Activated CD8-positive, alpha-beta memory T cell treated with anti-CD3 and anti-CD28 coated beads, Interleukin-2, amount 50 U/mL, for 1 hour (primary cell): ENCODE data around the gene SLC16A2.
"Not testable (repeated sequence)": the region's sequence is repeated elsewhere in the genome, so short reads cannot be mapped to it uniquely, and the experiment has no call there.

Source experiments
- DNase-seq: peaks from one replicate; pipeline ENCODE4 v3.0.0-alpha.2; 2020; ENCODE audit errors: extremely low read depth

Gene SLC16A2

DNA sequence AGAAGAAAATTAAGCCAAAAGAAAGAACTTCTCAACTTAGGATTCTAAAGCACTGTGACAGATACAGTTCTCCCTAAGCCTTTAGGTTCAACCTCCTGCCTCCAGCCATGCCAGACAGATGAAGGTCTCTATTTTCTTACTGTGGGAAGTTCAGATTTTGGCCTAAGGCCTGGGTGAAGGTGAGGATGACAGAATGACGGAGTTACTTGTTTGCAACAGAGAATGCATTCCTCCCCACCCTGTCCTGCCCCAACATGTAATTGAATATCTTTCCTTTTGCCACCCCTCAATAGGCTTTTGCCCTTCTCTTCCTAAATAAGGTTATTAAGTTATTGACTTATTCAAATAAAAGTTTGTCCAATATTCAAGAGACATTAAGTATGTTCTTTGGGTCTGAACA lies 25.6 kb downstream of the SLC16A2 start:
- no peak for DNase-seq

DNA sequence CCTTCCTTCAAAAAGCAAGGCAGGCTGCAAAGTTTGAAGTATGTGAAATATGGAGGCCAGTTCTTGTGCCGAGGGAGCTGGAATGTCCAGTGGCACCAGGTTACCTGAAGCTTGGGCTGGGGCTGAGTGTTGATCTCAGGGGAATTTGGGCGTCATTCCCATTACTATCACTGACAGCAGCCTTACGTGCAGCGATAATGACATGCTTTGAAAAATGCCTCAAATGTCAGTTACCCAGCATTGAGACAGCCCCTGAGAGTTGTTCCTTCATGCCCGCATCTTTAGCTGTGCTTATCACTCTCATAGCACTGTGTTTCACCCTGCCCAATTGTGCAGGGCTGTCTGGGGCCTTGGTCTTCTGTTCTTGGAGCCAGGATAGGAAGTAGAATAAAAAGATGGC lies 27.4 kb downstream of the SLC16A2 start:
- no peak for DNase-seq

DNA sequence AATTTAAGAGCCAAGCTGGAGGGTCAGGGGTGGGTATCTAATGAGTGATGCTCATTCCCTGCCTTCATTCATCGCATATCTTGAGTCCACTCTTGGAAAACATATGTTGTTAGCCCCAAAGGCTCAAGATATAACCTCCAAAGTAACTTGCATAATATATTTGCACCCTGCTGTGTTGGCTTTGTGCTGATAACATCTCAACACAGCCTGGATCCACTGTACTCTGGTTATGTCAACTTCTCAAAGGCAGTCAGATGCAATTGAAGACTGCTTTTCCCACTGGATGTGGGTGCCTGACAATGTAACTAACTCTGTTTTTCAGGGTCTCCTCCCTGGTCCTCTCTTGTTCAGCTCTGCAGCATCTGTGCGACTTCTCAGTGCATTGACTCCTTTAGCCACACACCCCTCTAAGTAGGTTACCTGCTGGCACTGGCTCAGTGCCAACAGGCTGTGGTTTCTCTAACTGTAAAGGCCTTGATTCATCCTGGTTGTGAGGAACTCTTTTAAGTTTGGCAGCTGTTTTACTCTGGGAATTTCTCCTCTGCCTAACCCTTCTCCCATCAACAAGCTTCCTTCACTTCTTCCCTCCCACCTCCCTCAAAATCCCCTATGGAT lies 28.1 kb downstream of the SLC16A2 start:
- DNase-seq, result no peak

DNA sequence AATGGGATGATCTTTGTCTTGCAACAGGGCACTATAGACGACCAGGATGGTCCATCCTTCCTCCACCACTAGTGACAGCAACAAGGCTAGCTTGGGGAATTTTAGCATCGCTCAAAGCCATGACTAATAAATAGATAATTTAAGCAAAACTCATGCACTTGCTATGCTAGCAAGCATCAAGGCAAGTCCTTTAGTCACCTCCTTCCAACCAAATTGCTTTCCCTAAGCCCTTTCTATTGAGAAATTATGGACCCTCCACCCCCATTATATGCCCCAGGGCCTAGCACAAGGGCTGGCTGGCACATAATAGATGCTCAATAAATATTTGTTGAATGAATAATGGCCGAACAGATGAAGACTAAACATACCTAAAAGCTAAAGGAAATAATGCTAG lies 28.6 kb downstream of the SLC16A2 start:
- no peak for DNase-seq

DNA sequence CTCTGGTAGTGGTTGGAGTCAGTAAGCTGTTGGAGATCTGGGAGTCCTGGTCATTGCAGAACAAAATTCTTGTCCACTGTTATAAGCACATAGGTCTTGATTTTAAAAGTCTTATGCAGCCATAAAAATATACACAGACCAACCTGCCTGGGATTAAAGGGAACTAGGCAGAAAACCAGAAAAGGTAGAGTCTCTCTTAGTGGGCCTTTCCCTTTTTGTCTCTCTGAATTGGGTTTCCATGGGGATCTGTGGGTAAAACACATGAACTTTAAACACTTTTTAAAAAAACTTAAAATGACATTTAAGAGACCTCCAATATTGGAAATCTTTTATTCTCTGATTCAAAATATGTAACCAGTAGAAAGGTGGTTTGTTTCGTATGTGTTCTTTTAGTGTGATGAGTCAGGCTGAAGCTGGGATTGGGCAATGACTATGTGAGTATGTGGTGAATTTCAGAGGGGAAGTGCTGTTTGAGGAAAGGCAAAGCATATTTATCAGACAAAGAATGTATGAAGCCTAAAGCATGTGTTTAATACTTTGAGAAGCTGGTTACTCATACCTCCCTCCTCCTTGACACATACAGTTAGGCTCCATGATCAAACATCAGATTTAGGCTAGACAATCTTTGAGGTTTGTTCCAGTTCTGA lies 29.6 kb downstream of the SLC16A2 start:
- DNase-seq, result no peak

DNA sequence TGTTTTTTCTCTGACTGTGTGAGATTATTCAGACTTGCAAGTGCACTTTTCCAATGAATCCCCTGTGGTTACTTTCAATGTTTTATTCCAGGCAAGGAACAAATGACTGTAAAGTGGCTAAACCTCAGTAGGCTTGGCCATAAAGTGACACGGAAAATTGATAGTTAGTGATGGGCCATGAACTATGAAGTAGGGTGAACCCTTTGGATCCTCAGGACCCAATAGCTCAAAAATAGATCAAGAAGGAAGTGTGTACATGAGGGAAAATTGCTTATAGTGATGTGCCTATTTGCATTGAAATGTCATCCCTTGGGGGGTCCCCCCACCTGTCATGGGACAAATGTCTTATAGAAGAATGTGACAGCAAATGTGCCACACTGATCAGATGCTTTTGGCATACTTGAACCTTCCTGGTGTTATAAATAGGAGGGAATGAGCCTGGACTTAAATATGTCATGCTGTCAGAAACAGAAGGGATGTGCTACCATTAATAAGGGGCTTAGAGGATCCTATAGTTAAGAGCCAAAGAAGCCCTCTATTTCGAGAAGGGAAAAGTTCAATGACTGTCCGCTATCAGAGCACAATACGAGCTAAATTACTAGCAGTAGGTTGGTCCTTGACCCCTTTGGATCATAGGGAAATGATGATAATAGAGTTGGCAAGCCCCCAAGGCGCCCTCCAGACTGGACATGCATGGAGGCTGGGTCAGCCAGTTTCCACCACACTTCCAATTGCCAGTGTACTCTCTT lies 30.3 kb downstream of the SLC16A2 start:
- DNase-seq, result no peak

DNA sequence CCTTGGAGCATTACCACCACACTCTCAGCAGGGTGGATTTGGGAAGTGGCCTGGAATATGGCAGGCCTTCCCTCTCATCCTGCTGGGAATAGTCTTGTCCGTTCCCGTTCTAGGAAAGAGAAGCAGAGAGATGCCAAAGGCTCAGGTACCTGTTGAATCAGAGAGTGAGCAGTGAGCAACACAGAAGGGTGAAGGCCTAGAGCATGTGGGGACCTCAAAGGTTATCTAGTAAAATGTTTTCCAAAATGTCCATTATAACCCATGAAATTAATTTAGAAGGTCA lies 30.8 kb downstream of the SLC16A2 start:
- no peak for DNase-seq

DNA sequence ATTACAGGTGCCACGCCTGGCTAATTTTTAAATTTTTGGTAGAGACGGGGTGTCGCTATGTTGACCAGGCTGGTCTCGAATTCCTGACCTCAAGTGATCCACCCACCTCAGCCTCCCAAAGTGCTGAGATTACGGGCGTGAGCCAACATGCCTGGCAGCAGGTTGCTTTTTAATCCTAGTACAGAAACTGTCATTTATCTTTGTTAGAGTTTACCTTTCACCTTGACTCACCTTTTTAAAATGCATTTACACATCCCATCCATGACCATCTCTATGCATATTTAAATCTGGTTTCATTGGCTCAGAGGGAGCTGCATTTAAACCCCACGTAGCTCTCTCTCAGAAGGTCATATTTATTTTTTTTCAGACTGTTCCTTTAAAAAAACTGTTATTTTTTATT lies 31.9 kb downstream of the SLC16A2 start:
- no peak for DNase-seq

DNA sequence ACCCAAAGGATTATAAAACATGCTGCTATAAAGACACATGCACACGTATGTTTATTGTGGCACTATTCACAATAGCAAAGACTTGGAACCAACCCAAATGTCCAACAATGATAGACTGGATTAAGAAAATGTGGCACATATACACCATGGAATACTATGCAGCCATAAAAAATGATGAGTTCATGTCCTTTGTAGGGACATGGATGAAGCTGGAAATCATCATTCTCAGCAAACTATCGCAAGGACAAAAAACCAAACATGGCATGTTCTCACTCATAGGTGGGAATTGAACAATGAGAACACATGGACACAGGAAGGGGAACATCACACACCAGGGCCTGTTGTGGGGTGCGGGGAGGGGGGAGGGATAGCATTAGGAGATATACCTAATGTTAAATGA lies 32.9 kb downstream of the SLC16A2 start:
- DNase-seq, result not testable (repeated sequence)

DNA sequence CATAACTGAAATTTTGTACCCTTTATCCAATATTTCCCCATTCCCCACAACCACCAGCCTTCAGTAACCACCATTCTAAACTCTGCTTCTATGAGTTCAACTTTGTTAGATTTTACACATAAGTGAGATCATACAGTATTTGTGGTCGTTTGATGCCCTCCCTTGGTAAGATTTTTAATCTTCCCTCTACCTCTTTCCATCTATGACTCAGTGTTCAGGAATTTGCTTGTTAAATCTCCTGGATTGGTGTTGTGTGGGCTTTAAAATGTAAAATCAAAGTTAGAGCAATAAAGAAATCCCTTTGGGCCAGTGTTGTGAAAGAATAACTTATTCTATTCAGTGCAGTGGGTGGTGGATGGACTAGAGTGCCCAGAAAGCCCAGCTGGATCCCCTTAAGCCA lies 37.4 kb downstream of the SLC16A2 start:
- DNase-seq, result no peak

DNA sequence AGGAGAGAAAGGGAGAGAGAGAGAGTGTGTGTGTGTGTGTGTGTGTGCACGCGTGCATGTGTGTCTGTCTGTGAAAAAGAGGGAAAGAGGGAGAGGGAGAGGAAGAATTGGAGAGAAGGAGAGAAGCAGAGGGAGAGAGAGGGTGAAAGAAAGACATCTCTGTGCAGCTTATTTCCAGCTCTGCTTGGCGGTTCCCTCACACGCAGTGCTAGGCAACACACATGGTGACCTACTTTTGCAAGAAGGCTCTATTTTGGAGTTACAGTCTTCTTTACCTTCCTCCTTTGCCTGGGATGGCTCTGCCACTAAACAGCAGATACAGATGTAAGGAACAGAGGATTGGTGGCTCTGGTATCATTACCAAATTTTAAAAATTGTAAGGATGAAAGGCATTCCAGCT lies 40.1 kb downstream of the SLC16A2 start:
- DNase-seq, result no peak

DNA sequence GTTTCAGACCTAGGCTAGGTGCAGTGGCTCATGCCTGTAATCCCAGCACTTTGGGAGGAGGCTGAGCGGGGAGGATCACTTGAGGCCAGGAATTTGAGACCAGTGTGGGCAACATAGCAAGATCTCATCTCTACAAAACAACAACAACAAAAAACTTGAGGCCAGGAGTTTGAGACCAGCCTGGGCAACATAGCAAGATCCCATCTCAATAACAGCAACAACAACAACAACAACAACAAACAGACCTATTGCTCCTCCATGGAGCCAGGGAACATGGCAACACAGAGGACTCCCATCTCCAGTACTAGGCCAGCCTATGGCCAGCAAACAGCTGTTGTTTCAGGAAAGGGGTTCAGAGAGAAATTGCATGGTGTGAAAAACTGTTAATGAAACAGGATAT lies 43.4 kb downstream of the SLC16A2 start:
- DNase-seq, result no peak

DNA sequence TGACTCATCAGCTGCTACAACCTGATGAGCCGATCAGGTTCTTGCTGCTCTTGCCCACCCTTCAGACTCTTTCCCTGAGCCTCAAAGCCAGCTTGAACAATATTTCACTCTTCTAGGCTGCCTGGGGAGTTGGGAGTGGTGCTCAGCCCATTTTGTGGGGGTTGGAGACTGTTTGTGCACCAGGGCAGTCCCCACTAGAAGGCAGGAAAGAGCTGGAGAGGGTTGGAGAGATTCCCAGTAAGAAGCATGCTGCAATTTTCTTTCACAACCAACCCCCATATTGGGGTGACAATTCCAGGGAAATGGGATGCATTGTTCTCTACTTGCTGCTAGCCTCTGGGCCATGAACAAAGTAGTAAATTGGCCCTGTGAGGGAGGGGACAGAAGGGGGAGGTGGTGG lies 44.1 kb downstream of the SLC16A2 start:
- no peak for DNase-seq

DNA sequence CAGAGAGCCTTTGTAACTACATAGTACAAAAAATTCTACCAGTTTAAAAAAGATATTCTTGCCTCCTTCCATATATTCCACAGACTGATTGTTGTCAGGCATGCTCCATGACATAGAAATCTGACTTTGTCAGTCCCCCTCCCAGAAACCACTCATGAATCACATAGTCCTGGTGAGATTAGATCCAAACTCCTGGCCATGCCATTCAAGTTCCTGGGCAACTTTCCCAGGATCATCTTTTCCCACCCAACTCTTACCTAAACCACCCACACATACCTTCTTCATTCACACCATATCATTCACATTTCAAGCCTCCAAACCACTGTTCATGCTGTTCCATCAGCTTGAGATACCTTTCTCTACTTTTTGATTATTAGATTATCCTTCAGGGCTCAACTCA lies 46.4 kb downstream of the SLC16A2 start:
- DNase-seq, result no peak

DNA sequence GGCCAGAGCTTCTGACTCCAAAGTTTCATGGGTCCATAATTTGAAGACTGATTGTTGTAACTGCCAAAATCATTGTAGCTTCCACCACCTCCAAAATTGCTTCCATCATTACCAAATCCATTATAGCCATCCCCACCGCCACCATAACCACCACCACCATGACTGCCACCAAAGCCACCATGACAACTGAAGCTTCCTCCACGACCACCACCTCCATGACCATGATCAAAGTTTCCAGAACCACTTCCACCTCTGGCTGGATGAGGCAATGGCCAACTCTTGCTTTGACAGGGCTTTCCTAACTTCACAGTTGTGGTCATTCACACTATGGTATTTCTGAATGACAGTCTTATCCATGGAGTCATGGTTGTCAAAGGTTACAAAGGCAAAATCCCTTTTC lies 51.8 kb downstream of the SLC16A2 start:
- not testable (repeated sequence) for DNase-seq

DNA sequence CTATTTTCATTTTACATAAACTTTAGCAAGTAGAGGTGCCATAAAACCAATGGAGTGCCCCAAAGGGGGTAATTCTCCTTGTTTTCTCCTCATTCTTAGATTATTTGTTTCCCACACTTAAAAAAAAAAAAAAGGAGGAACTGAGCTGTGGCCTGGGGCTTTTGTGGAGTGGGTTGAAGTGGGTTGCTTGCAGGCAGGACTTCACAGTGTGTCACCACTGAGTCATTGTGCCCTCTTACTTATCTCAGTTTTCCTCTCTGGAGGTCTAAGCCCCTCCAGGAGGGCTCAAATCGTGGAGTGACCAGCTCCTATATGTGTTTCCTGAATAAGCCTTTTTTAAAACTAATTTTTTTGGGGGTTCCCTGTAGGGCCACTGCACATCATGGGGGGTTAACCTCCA lies 69.0 kb downstream of the SLC16A2 start:
- DNase-seq, result no peak

DNA sequence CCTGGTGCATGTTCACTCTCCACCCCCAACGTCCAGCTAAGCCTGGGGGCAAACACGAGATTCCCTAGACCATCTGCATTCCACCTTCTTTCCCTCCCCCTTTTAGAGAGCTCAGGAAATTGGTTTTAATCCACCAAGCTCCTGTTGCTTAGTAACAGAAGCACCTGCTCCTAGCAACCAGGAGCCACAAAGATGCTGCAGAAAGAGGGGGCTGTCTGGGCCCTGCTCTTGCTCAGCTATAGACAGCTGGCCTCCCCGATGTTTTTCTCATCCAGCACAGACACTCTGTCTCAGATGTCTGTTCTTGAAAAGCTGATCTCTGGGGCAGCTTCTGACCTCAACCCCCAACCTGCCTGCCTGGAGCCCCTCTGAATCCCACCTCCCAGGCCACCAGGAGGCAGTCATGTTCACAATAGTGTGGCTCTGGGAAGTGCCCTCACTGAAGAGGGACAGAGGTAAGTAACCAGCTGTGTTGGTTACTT lies 71.5 kb downstream of the SLC16A2 start:
- DNase-seq, result no peak

DNA sequence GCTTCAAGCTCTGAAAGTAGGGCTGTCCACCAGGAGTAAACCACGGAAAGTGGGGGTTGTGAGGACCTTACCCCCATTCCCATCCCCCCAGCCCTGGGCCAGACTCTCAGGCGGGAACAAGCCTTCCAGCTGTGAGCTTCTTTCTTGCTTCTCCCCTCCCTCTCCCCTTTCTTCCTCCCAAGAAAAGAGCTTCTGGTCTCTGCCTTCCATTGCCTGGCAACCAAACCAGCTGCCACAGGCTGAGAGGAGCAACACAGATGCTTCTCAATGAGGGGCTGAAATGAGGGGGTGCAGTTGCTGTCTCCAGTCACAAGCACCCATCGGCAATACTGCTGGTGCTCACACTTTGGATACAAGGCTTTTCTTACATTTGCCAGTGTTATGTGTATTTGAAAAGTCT lies 72.5 kb downstream of the SLC16A2 start:
- DNase-seq, result no peak

DNA sequence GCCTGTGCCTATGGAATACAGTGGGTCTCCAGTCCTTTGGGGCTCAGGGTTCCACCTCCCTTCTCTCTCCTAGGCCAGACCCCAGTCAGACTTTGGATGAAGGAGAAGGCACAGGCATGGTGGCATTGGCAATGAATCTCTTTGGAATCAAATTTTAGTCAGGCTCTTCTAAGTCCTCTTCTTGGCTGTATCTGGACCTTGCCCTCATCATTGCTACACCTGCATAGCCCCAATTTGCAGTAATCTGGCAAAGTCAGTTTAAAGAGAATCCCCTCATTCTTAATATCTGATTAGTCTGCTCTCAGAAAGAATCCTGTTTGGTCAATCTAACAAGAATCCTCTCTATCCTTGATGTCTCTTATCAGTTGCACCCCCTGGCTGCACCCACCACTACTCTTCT lies 77.6 kb downstream of the SLC16A2 start:
- DNase-seq, result no peak

DNA sequence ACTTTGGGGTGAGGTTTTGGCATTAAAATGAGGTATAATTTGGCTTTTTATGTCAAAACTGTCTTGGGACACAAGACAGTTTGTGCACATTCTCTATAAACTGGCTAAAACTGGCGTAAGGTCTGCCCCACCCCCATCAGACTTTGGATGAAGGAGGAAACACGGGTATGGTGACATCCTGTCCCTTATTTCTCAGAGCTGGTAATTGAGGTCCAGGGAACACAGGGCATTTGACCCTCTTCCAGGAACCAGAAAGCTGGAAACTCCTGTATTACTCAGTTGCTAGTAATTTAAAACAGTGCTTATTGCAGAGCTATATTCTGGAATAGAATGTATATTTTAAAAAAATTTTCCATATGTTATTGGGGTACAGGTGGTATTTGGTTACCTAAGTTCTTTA lies 78.8 kb downstream of the SLC16A2 start:
- no peak for DNase-seq

DNA sequence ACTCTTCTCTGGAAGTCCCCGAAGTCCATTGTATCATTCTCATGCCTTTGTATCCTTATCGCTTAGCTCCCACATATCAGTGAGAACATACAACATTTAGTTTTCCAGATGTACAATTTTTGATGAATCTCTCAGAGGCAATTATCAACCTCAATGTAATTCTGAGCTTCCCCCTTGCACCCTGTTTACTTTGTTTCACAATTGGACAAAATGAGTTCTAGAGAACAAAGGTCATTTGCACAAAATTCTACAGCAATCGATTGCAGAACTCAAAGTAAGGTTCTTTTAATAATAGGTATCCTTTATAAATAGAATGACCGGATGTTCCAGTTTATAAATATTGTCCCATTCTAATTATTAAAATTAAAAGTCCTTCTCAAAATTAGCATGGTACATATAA lies 79.3 kb downstream of the SLC16A2 start:
- DNase-seq, result no peak

DNA sequence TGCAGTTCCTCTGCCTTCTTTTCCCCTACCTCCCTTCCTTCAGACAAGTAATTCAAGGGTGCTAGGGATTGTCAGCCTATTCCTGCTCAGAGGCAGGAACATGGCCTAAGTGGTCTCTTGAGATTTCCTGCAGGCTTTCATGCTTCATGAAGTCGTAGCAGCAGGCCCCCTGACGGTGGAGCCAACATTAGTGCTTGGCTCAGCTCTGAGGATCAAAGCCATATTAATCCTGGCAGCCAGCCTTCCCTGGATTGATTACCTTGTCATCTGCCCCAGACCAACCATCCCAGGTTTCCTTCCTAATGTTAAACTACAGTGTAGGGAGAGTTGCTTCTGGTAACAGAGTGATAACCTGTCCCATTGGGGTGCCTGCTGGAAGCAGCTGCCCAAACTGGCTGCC lies 84.1 kb downstream of the SLC16A2 start:
- no peak for DNase-seq

DNA sequence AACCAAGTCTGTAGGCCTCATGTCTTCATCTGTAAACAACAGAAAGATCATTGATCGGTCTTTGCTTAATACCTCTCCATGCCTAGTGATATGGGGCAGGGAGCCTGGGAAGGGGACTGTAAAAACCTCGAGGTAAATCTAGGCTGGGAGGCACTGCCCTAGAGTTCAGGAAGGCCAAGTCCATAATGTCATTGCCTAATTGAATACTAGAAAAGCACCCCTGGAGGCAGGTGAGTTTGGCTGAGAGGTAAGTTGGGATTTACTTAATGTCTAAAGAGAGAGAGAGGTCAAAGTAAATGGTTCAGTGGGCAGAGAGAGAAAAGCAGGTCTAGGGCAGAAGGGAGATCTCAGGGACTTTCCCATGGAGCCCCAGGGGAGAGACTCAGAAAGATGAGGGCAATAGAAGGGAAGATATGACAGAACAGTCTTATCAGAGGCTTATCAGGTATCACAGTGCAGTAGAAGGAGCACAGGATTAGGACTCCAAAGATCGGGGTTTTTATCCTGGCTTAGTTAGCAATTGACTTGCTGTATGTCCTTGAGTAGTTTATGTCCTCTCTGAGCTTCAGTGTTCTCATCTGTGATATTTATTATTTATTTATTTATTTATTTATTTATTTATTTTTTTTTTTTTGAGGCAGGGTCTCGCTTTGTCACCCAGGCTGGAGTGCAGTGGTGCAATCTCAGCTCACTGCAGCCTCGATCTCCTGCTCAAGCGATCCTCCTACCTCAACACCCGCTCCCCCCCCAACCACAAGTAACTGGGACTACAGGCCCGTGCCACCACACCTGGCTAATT lies 85.2 kb downstream of the SLC16A2 start:
- no peak for DNase-seq
